Mammary epithelial cell (primary cell): Measurements from ENCODE around the gene TBX19.

Experiments used
- CTCF ChIP-seq, 2 donors: IDR thresholded peaks in 1 of 2; conservative IDR thresholded peaks in 1 of 2; 2 replicates each; pipeline ENCODE4 v1.5.1; 2011 to 2012; ENCODE audit warnings: inconsistent platforms in 2 of 2, low read length in 2 of 2, mild to moderate bottlenecking in 2 of 2, control low read depth in 1 of 2, low read depth in 1 of 2; ENCODE audit not compliant: insufficient read depth in 1 of 2; ENCODE audit errors: extremely low read depth in 1 of 2
- EZH2 ChIP-seq: IDR thresholded peaks from 2 replicates; pipeline ENCODE4 v1.6.1; 2012; ENCODE audit warnings: low read length, inconsistent platforms, borderline replicate concordance

GRCh38 chr1:168273575-168273974 lies 7.1 kb upstream of the TBX19 start:
- TF ChIP-seq CTCF (conservative IDR thresholded peaks at IDR 0.05 in 1 of 2, IDR thresholded peaks at IDR 0.05 in 1 of 2; ENCODE audit: extremely low read depth in 1 of 2, insufficient read depth in 1 of 2, low read depth in 1 of 2, low read length in 2 of 2), result no peak
- no peak for TF ChIP-seq EZH2
